GM20431 (cell line): ENCODE results near the gene PAQR9.

ENCODE experiments used
- in situ Hi-C: fragments of 300-500 bp; cut with MseI, MboI; formaldehyde crosslinking; loops from one replicate; pipeline ENCODE4 v1.15.0; 2020; ENCODE audit warnings: low sequenced_read_pairs; ENCODE audit not compliant: unreplicated experiment

The PAQR9 gene

DNA sequence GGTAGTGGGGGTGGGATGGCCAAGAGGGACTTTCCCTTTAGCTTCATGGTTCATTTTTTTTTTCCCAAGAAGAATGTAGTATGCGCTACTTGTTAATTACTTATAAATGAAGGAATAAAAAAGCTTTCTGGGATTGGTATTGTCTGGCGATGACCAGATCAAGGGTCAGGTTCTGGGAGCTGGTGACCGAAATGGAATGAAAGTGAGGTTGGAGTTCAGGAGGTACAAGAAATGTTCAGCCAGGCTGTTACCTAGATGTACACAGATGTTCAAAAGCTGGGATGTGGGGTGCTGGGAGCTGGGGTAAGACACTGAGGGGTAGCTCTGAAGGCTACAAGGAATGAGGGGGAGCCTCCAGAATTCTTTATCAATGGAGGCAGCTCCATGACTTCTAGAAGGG is 20.8 kb upstream of the PAQR9 start:
- in situ Hi-C loops = loop anchor here (25.0 kb wide), 1 partner anchor 397 kb away; the partner anchor contains the start of genes ATR and PLS1

GRCh38 chr3:142983318-142983717 is 19.8 kb upstream of the PAQR9 start:
- in situ Hi-C loops = loop anchor here (25.0 kb wide), 1 partner anchor 396 kb away; the partner anchor contains the start of genes ATR and PLS1

DNA sequence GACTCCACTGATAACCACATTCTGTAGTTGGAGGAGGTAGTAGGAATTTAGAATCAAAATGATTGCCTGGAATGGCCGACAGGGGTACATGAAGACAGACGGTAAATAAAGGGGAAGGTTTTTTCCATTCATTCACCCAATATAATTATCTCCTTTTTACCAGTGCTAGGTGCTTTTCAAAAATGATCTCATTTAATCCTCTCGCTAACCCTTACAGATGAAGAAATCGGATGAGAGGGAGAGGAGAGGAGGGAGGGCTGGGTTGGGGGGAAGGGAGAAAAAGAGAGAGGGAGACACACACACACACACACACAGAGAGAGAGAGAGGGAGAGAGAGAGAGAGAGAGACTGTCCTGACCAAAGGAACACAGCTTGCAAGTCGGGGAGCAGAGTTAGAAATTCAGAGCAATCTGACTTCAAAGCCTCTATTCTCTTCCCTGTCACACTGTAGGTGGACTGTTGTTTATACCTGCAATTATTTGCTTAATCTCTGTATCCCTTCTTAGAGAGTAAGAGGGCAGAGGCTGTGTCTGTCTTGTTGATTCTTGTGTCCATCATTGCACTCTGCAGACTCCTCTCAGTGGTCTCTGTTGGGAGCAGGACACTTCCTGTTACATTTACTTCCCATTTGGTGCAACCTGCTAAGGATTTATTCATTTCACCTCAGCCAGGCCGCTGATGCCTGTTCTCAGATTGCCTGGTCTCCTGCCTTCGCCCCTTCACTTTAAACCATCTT is 18.7 kb upstream of the PAQR9 start:
- in situ Hi-C loops = loop anchor here (25.0 kb wide), 1 partner anchor 395 kb away; the partner anchor contains the start of genes ATR and PLS1

GRCh38 chr3:142981108-142981507 is 17.6 kb upstream of the PAQR9 start:
- in situ Hi-C loops = loop anchor here (25.0 kb wide), 1 partner anchor 394 kb away; the partner anchor contains the start of genes ATR and PLS1

DNA sequence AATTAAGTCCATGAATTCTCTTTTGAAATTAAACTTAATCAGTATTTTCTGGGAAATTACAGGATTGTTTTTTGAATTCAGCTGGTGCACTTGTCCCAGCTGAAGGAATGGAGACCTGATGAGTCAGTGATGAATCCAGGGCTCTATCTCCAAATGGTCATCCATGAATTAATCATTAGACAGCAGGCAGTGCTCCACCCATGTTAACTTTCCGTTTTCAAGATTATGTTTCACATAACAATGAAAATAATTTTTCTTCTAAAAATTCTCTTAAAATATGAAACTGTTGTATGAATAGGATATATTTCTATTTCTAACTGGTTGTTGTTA is 13.9 kb upstream of the PAQR9 start:
- in situ Hi-C loops = loop anchor here (25.0 kb wide), 1 partner anchor 390 kb away; the partner anchor contains the start of genes ATR and PLS1

DNA sequence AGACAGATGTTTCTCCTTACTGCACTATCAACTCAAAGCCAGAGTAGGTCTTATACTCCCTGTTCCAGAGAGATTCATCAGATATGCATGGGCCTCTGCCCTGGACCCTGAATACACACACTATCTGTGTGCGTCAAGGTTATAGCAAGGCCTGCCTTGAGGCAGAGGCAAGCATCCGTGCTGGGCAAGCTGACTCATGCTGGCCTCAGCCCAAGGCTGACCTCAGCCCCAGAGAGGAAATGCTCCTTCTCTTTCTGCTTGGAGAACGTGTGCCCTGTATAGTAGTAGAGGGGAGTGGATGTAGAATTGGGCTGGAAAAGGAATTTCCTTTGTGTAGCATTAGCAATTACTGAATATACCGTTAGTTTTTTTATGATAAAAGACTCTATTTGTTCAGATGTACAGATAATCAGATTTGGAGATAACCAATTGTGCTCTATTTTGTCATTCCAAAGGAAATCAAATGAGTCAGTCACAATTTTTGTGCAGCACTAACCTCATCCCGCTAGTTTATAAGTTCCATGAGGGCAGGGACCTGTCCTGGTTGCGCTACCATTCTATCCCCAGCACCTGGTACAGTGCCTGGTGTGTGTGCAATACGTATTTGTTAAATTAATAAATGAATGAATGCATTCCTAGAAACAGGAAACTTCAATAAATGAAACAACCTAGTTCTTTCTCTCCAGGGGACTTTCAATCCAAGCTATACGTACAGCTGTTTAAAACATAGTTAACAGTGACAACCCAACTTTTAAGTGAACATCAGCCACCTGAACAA is 13.3 kb upstream of the PAQR9 start:
- in situ Hi-C loops = loop anchor here (25.0 kb wide), 1 partner anchor 390 kb away; the partner anchor contains the start of genes ATR and PLS1

DNA sequence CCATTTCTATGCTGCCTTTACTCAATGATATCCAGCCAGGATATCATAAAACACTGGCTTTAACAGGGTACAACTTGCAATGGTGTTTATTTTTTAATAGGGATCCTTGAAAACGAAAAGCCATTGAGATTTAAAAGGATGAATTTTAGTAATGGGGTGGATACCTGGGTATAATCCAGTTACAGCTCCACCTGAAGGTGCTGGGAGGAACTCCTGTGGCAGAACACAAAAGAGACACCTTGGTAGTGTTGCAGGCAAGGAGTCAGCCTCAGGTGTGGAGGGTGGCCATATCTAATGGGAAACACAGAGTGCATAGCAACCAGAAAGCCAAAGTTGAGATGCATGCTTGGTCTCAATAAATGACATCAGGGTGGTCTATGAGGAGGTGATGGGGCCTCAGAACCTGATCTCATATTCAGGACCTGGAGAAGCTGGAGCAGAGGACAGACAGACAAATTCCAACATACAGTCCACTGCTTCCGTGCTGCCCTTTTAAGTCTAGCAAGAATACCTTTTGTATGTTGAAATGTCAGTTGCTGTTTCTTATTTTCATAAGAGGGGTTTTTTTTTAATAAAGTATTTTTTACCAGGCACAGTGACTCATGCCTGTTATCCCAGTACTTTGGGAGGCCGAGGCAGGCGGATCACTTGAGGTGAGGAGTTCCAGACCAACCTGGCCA is 12.0 kb upstream of the PAQR9 start:
- in situ Hi-C loops = loop anchor here (25.0 kb wide), 1 partner anchor 388 kb away; the partner anchor contains the start of genes ATR and PLS1

GRCh38 chr3:142973217-142974009 is 9.9 kb upstream of the PAQR9 start:
- in situ Hi-C loops = no loop called here

DNA sequence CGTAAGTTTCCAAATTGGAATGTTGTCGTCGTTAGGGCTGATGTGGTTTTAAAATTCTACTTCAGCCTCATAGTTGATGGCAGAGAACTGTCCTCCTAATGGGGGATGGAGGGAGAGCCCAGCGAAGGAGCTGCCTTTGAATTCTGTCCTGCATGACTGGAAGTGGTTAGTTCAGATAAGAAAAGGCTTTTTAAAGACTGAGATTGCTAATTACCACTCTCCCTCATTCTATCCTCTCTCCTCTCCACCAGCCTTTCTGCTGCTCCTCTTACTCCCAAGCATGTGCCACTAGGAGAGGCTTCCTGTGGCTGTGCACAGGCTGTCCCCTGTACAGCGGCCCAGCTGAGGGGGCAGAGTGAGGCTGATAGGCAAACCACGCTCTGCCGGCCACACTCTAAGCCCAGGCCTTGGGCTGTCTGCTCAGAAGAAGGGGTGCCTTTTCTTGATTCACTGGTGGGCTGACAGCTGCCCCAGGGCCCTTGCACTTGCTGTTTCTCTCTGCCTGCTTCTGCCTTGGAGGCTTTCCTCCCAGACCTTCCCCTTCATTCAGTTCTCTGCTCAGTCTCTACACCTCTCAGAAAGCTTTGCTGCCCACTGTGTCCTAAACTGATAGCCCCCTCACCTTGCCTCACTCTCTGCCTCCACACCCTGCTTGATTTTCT is 8.7 kb upstream of the PAQR9 start:
- in situ Hi-C loops = no loop called here

DNA sequence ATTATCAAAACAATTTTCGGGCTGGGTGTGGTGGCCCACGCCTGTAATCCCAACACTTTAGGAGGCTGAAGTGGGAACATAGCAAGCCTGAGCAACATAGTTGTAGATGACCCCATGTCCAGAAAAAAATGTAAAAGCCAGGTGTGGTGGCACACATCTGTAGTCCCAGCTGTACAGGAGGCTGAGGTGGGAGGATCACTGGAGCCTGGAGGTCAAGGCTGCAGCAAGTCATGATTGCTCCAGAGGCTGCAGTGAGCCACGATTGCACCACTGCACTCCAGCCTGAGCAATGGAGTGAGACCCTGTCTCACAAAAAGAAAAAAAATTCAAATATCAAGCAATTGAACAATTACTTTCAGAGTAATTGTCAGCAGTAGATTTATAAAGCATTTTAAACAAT is 8.0 kb upstream of the PAQR9 start:
- in situ Hi-C loops = no loop called here

DNA sequence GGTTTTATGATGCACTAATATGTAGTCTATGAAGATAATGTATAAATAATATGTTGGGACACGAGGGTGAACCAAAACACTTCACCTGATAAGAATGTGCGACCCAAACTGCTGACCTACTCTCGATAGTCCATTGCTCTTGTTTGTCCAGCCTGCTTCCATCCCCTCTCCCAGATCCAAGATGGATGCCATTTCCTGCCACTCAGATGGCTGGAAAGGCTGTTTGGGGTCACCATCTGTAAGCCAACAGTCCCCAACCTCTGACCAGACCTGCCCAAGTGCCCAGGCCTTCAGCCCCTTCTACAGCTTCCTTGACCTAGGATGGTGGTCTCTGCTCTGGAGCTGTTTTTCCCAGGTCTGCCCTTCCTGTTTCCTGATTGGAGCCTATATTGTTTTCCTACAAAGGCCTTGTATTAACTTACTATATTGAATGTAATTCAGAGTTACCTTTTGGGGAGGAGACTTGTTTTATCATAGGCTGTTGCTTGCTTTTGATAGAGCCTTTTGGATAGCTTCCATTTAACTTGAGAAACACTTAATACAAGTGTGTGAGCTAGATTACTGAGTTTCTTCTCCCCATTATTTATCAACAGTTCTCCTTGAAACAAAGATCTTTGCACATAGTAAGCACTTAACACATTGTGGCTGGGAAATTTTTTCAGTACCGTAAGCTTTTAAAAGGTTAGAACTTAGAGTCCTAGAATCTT is 5.0 kb upstream of the PAQR9 start:
- in situ Hi-C loops = no loop called here

- in situ Hi-C loops = no loop called here
Observed at GRCh38 chr3:142966808-142967207, 3.3 kb upstream of the PAQR9 start.

- in situ Hi-C loops = no loop called here
Observed at GRCh38 chr3:142965581-142965980, 2.1 kb upstream of the PAQR9 start.

- in situ Hi-C loops = no loop called here
Observed at GRCh38 chr3:142963234-142963515, 299 bp downstream of the PAQR9 start.

GRCh38 chr3:142962520-142963233 is 797 bp downstream of the PAQR9 start:
- in situ Hi-C loops = no loop called here

DNA sequence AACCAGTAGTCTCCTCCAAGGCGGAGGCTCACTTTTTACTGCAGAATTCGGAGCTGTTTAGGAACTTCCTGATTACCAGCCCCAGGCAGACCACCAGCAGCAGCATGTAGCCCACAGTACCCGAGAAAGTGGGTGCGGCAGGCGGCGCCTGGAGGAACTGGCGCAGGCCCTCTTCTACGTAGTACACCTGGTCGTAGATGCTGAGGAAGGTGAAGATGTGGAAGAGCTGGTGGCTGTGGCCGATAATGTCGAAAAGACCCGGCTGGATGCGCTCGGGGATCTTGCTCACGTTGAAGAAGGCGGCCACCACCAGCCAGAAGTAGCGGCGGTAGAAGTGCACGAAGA is 1.3 kb downstream of the PAQR9 start:
- in situ Hi-C loops = no loop called here

DNA sequence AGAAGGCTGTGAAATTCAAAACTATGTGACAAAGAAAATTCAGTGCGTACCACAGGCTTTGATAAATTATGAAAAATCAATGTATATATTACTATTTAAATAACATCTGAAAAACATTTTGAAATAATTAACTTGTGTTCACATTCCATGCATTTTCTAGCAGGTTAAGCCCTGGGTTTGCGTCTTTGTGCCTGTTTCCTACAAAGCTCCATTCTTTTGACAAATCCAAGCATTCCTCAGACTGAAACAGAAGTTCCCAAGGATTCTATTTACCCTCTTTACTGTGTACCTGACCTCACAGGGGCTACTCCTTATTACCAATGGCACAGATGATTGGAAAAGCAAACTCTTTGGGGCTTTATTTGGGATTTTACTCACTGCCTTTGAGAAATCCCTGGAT is 1.9 kb downstream of the PAQR9 start:
- in situ Hi-C loops = no loop called here

DNA sequence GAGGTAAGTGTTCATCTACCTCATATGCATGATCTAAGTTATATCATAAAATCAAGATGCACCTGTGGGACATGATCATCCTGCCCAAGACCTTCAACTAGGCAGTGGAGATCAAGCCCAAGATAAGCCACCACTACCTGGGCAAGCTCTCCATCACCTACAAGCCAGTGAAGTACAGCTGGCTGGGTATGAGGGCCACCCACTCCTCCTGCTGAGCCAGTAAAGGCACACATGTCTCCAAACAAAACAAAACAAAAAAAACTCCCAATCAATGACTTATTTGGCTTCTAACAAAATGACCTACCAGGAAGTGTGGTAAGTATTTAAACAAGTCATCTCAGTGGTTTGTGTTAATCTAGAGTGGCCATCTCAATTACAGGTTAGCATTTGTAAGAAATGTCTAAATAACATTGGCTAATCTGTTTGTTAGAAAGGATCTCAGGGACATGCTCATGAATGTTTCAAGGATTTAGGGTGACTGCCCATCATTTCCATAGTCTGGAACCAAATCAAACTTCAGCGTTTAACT is 3.1 kb downstream of the PAQR9 start:
- in situ Hi-C loops = no loop called here
